ENCODE results near the gene MEPCE. TPM values are rescaled to one million over a fixed set of nuclear protein-coding genes. Genes with fewer than 3 reads are reported as not detected.
"Not testable (repeated sequence)": the region's sequence is repeated elsewhere in the genome, so short reads cannot be mapped to it uniquely, and the experiment has no call there.

The MEPCE gene
- total RNA-seq, 4 donors from 2014 or later = 38.5 to 50.4 (median 39.6) TPM

DNA sequence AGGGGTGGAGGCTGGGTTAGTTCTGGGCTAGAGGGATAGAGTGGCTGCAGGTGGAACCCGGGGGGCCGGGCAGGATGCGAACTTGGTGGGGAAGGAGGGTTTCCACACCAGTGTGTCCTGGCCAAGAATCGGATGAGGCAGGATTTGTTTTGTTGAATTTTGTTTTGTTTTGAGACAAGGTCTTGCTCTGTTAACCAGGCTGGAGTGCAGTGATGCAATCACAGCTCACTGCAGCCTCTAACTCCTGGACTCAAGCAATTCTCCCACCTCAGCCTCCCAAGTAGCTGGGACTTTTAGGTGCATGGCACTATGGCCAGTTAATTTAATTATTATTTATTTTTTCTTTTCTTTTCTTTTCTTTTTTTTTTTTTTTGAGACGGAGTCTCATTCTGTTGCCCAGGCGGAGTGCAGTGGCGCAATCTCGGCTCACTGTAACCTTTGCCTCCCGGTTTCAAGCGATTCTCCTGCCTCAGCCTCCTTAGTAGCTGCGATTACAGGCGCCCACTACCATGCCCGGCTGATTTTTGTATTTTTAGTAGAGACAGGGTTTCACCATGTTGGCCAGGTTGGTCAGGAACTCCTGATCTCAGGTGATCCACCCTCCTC is 19.7 kb downstream of the MEPCE start:
- H3K9me3 ChIP-seq = no peaks in the 10 kb centered on the region
- H3K27me3 ChIP-seq = no peaks in the 10 kb centered on the region
- H3K36me3 ChIP-seq = no peaks in the 10 kb centered on the region
- DNase-seq (ENCODE audit: low spot score in 2 of 2) = no peak
- no peak overlapping the region for H3K4me3 ChIP-seq
- H3K4me1 ChIP-seq = peaks cover 11% of the 10 kb centered on the region
- 86% methylated on average over 13 of the region's 13 CpGs for WGBS
- H3K27ac ChIP-seq = no peak overlapping the region
- TF ChIP-seq POLR2AphosphoS5 (IDR thresholded peaks at IDR 0.05) (no peak), POLR2A (IDR thresholded peaks at IDR 0.05) (no peak), EP300 (IDR thresholded peaks at IDR 0.05) (no peak)
- TF ChIP-seq, protein P1, sequence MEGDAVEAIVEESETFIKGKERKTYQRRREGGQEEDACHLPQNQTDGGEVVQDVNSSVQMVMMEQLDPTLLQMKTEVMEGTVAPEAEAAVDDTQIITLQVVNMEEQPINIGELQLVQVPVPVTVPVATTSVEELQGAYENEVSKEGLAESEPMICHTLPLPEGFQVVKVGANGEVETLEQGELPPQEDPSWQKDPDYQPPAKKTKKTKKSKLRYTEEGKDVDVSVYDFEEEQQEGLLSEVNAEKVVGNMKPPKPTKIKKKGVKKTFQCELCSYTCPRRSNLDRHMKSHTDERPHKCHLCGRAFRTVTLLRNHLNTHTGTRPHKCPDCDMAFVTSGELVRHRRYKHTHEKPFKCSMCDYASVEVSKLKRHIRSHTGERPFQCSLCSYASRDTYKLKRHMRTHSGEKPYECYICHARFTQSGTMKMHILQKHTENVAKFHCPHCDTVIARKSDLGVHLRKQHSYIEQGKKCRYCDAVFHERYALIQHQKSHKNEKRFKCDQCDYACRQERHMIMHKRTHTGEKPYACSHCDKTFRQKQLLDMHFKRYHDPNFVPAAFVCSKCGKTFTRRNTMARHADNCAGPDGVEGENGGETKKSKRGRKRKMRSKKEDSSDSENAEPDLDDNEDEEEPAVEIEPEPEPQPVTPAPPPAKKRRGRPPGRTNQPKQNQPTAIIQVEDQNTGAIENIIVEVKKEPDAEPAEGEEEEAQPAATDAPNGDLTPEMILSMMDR (IDR thresholded peaks at IDR 0.05) = no peak

DNA sequence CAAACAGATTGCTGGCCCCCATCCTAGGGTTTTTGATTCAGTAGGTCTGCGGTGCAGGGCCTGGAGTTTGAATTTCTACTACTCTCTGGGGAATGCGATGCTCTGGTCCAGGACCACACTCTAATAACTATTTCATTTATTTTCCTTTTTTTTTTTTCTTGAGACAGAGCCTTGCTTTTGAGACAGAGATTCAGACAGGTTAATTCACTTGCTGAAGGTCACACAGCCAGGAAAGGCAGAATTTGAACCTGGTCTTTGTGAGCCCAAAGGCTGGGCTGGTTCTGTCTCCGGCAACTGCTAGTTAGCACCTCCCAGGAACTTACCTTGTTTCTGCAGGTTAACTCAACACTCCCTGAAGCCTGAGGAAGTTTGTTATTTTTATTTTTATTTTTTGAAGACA is 22.9 kb downstream of the MEPCE start:
- peaks cover 11% of the 10 kb centered on the region for H3K4me1 ChIP-seq
- no peak overlapping the region for H3K27ac ChIP-seq
- no peaks in the 10 kb centered on the region for H3K27me3 ChIP-seq
- H3K36me3 ChIP-seq = no peaks in the 10 kb centered on the region
- WGBS = 61% methylated on average over 3 of the region's 3 CpGs
- DNase-seq (ENCODE audit: low spot score in 2 of 2) = no peak
- TF ChIP-seq POLR2A (IDR thresholded peaks at IDR 0.05) = no peak
- no peak for TF ChIP-seq EP300 (IDR thresholded peaks at IDR 0.05)
- TF ChIP-seq, protein P1 (IDR thresholded peaks at IDR 0.05) = no peak
- TF ChIP-seq POLR2AphosphoS5 (IDR thresholded peaks at IDR 0.05) = no peak
- no peak overlapping the region for H3K4me3 ChIP-seq
- no peaks in the 10 kb centered on the region for H3K9me3 ChIP-seq

DNA sequence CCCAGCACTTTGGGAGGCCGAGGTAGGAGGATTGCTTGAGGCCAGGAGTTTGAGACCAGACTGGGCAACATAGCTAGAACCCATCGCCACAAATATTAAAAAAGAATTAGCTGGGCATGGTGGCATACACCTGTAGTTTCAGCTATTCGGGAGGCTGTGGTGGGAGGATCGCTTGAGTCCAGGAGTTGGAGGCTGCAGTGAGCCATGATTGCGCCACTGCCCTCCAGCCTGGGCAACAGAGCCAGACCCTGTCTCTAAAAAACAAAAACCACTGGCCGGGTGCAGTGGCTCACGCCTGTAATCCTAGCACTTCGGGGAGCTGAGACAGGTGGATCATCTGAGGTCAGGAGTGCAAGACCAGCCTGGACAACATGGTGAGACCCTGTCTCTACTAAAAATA is 24.2 kb downstream of the MEPCE start:
- H3K4me1 ChIP-seq = peaks cover 11% of the 10 kb centered on the region
- H3K27me3 ChIP-seq; H3K27ac ChIP-seq; DNase-seq (ENCODE audit: low spot score in 2 of 2); H3K9me3 ChIP-seq; H3K36me3 ChIP-seq; H3K4me3 ChIP-seq: not testable (repeated sequence)
- 95% methylated on average over 8 of the region's 8 CpGs for WGBS

DNA sequence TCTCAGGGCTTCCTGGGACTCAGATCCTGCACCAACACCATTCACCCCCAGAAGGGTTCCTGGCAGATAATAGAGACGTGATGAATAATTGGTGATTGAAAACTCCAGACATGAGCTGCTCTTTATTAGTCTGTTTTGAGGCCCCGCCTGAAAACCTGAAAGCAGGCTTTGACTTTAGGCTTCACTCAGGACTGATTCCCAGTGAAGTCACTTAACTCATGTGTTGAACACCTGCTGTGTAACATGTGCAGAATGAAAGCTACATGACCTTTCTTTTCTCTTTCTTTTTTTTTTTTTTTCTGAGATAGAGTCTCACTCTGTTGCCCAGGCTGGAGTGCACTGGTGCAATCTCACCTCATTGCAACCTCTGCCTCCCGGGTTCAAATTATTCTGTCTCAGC is 25.6 kb downstream of the MEPCE start:
- H3K27me3 ChIP-seq = no peaks in the 10 kb centered on the region
- no peak overlapping the region for H3K4me3 ChIP-seq
- H3K9me3 ChIP-seq = no peaks in the 10 kb centered on the region
- H3K4me1 ChIP-seq = peaks cover 6% of the 10 kb centered on the region
- no peaks in the 10 kb centered on the region for H3K36me3 ChIP-seq
- WGBS = 77% methylated on average over 3 of the region's 3 CpGs
- no peak overlapping the region for H3K27ac ChIP-seq
- TF ChIP-seq, protein P1 (IDR thresholded peaks at IDR 0.05) = no peak
- TF ChIP-seq POLR2AphosphoS5 (IDR thresholded peaks at IDR 0.05) (no peak), EP300 (IDR thresholded peaks at IDR 0.05) (no peak), POLR2A (IDR thresholded peaks at IDR 0.05) (no peak)
- no peak for DNase-seq (ENCODE audit: low spot score in 2 of 2)

DNA sequence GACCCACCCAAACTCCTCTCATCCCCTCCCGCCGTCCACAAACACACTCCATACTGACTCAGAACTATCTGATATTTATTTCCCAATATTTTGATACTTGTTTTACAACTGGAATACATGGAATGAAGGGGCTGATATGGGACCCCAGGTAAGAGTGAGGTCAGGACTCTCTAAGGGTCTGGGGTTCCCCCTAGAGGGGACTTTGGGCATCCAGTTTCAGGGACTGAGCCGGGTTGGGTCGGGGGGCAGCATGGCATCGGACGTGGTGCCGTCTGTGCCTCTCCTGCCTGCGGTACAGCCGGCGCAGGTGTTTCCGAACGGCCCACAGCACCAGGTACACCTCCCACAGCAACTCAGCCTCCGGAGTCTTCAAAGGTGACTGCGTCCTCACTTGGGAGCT is 26.9 kb downstream of the MEPCE start:
- no peaks in the 10 kb centered on the region for H3K36me3 ChIP-seq
- H3K9me3 ChIP-seq = no peaks in the 10 kb centered on the region
- 91% methylated on average over 4 of the region's 14 CpGs for WGBS
- H3K4me3 ChIP-seq = no peak overlapping the region
- DNase-seq (ENCODE audit: low spot score in 2 of 2) = no peak
- H3K27me3 ChIP-seq = no peaks in the 10 kb centered on the region
- H3K27ac ChIP-seq = no peak overlapping the region
- H3K4me1 ChIP-seq = no peaks in the 10 kb centered on the region
- TF ChIP-seq POLR2A (IDR thresholded peaks at IDR 0.05) = no peak
- TF ChIP-seq, protein P1 (IDR thresholded peaks at IDR 0.05) = no peak

DNA sequence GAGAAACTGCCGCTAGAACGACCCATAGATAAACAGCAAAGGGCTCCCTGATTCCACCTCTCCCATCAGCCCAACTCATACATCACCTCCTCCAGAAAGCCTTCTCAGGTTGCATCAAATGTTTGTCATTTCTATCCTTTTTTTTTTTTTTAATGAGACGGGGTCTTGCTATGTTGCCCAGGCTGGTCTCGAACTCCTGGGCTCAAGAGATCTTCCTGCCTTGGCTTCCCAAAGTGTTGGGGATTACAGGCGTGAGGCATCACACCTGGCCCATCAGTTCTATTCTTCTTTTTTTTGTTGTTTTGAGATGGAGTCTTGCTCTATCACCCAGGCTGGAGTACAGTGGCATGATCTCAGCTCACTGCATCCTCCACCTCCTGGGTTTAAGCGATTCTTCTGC is 27.4 kb downstream of the MEPCE start:
- Histone ChIP-seq H3K4me1 (no peaks in the 10 kb centered on the region), H3K36me3 (no peaks in the 10 kb centered on the region), H3K4me3 (no peak overlapping the region), H3K9me3 (no peaks in the 10 kb centered on the region), H3K27me3 (no peaks in the 10 kb centered on the region), H3K27ac (no peak overlapping the region)
- no peak for DNase-seq (ENCODE audit: low spot score in 2 of 2)
- TF ChIP-seq EP300 (IDR thresholded peaks at IDR 0.05) (no peak), POLR2AphosphoS5 (IDR thresholded peaks at IDR 0.05) (no peak), POLR2A (IDR thresholded peaks at IDR 0.05) (no peak)
- TF ChIP-seq, protein P1 (IDR thresholded peaks at IDR 0.05) = no peak
- 92% methylated on average over 6 of the region's 6 CpGs for WGBS

All from suprapubic skin (tissue), 4 donors.